ENCODE data around the gene SDF2L1.

GRCh38 chr22:21686193-21686608, 44.1 kb downstream of the SDF2L1 start:
- no peak for TF ChIP-seq YY1 (IDR thresholded peaks at IDR 0.05; ENCODE audit: insufficient read depth, insufficient read length)
- TF ChIP-seq ZNF274 (IDR thresholded peaks at IDR 0.05; ENCODE audit: low read depth, low read length), result no peak
- no peak for TF ChIP-seq SUZ12 (IDR thresholded peaks at IDR 0.05; ENCODE audit: extremely low read depth, insufficient read depth, insufficient read length)
